ENCODE results near the gene RAB30.

DNA sequence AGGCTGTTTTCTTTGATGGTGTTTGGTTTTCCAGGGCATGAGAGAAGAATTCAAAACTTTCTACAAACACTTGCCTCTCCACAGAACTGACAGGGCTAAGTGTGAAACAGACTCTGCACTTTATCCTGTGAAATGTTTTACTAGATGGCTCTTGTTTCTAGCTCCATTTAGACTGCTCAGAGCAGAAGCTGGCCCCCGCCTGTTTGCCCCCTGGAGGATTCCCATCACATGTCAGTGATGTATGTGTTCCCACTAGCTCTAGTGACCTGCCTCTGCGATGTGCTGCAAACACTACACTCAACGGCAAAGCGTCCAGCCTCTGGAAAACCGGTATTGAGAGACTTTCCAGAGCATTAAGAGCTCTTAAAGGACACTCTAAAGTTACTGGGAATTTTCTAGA, 43.9 kb upstream of the RAB30 start:
- no peak for TF ChIP-seq NR3C1 (CRISPR knock-in tag; conservative IDR thresholded peaks at IDR 0.05; ENCODE audit: low read depth)
- no peak for TF ChIP-seq NFYB (CRISPR knock-in tag; conservative IDR thresholded peaks at IDR 0.05; ENCODE audit: low read depth)
- no peak for TF ChIP-seq ATF3 (CRISPR knock-in tag; conservative IDR thresholded peaks at IDR 0.05)
- no peak for TF ChIP-seq CTCF (IDR thresholded peaks at IDR 0.05)
- TF ChIP-seq AR (CRISPR knock-in tag; IDR thresholded peaks at IDR 0.05): no peak
- no peak for TF ChIP-seq NFATC4 (CRISPR knock-in tag; IDR thresholded peaks at IDR 0.05)
- TF ChIP-seq ZNF232 (CRISPR knock-in tag; IDR thresholded peaks at IDR 0.05): no peak
- no peak for TF ChIP-seq ESRRA (CRISPR knock-in tag; IDR thresholded peaks at IDR 0.05; ENCODE audit: borderline replicate concordance)

Measured in WTC11 (cell line).